Esophagus muscularis mucosa (tissue), 4 donors: ENCODE measurements around the gene DYRK3. TPM values are rescaled to one million over a fixed set of nuclear protein-coding genes. Genes with fewer than 3 reads are reported as not detected.

Experiments
- DNase-seq: peaks from one replicate; pipeline ENCODE4 v3.0.0-alpha.2; 2017; ENCODE audit errors: extremely low spot score
- H3K27ac ChIP-seq, 4 donors: fragments of 200-600 bp; sonication (generic); replicated peaks in 1 of 4; 1 replicate in 3 of 4; 2 replicates in 1 of 4; pipeline ENCODE4 v1.5.1; 2016 to 2019; ENCODE audit warnings: mild to moderate bottlenecking in 1 of 4
- H3K27me3 ChIP-seq, 4 donors: fragments of 200-600 bp; sonication (generic); one replicate each; pipeline versions ENCODE4 v1.5.1 to v1.6.0; 2016 to 2019
- H3K36me3 ChIP-seq, 4 donors: fragments of 200-600 bp; sonication (generic); one replicate each; pipeline ENCODE4 v1.5.1; 2016 to 2019
- H3K4me1 ChIP-seq, 4 donors: fragments of 200-600 bp; sonication (generic); one replicate each; pipeline ENCODE4 v1.5.1; 2016 to 2019
- H3K4me3 ChIP-seq, 4 donors: fragments of 200-600 bp; sonication (generic); 1 replicate in 2 of 4; 2 replicates in 2 of 4; pipeline ENCODE4 v1.5.1; 2016 to 2019; ENCODE audit warnings: mild to moderate bottlenecking in 4 of 4, moderate library complexity in 1 of 4
- H3K9me3 ChIP-seq, 4 donors: fragments of 200-600 bp; sonication (generic); 1 replicate in 3 of 4; 2 replicates in 1 of 4; pipeline ENCODE4 v1.5.1; 2016 to 2019
- CTCF ChIP-seq, 3 experiments: fragments of 200-600 bp in 2 of 3; fragments of 450-650 bp in 1 of 3; sonication (generic) in 2 of 3; IDR thresholded peaks; one replicate each; pipeline ENCODE4 v1.5.1; 2017 to 2019; ENCODE audit warnings: antibody characterized with exemption in 3 of 3, mild to moderate bottlenecking in 2 of 3, moderate library complexity in 1 of 3
- EP300 ChIP-seq: sonication (generic); formaldehyde crosslinking; IDR thresholded peaks from one replicate; pipeline ENCODE4 v1.6.1; 2017; ENCODE audit warnings: antibody characterized with exemption
- POLR2A ChIP-seq: fragments of 450-650 bp; IDR thresholded peaks from one replicate; pipeline ENCODE4 v1.6.1; 2017; ENCODE audit warnings: antibody characterized with exemption, moderate library complexity, mild to moderate bottlenecking, low read depth
- POLR2AphosphoS5 ChIP-seq, 2 donors: sonication (generic); formaldehyde crosslinking; IDR thresholded peaks; one replicate each; pipeline ENCODE4 v1.6.1; 2017; ENCODE audit warnings: antibody characterized with exemption in 2 of 2
- WGBS: methylation state at CpG from one replicate; pipeline ENCODE4 v1.1.5; 2018; 5-methylcytosine and 5-hydroxymethylcytosine counted together
- intact Hi-C: fragments of 100-400 bp; cut with DNase I; formaldehyde crosslinking; loops from one replicate; pipeline ENCODE4 v1.15.1; 2023
- total RNA-seq, 4 donors: library from RNA; depleted of rRNA; stranded (reverse); fragments of >200 nt; gene quantifications; one replicate each; pipeline versions ENCODE4 v1.1.0 to v1.2.1, GENCODE V29; 2016

The DYRK3 gene
- total RNA-seq, 4 donors from 2014 or later: 5.6 to 14.7 (median 9.0) TPM

- Histone ChIP-seq H3K27me3 (peaks cover 0 to 6% (median 0%) of the 10 kb centered on the region in 4 donors), H3K27ac (peak overlapping the region in 2 of 4 donors; percentile 5 to 8), H3K4me3 (no peak overlapping the region), H3K9me3 (no peaks in the 10 kb centered on the region), H3K36me3 (peaks cover 0 to 11% (median 5%) of the 10 kb centered on the region in 4 donors), H3K4me1 (peaks cover 12 to 71% (median 18%) of the 10 kb centered on the region in 4 donors)
- no peak for DNase-seq
- intact Hi-C loops: no loop called here
- TF ChIP-seq POLR2A: no peak
- TF ChIP-seq POLR2AphosphoS5 (IDR thresholded peaks at IDR 0.05): no peak
- no peak for TF ChIP-seq EP300
- TF ChIP-seq CTCF (IDR thresholded peaks at IDR 0.05): no peak
- WGBS: 72% methylated on average over 7 of the region's 7 CpGs
Measured at GRCh38 chr1:206653715-206654459, 18.6 kb downstream of the DYRK3 start.

- DNase-seq: no peak
- WGBS: 53% methylated on average over 2 of the region's 2 CpGs
- intact Hi-C loops: no loop called here
- TF ChIP-seq EP300 (no peak), CTCF (IDR thresholded peaks at IDR 0.05) (no peak), POLR2A (no peak)
- Histone ChIP-seq H3K36me3 (peaks cover 0 to 8% (median 0%) of the 10 kb centered on the region in 4 donors), H3K27me3 (peaks cover 0 to 6% (median 0%) of the 10 kb centered on the region in 4 donors), H3K4me1 (peaks cover 13 to 62% (median 20%) of the 10 kb centered on the region in 4 donors), H3K4me3 (no peak overlapping the region), H3K9me3 (no peaks in the 10 kb centered on the region), H3K27ac (peak overlapping the region in 2 of 4 donors; percentile 5 to 26)
Measured at GRCh38 chr1:206654828-206655227, 19.5 kb downstream of the DYRK3 start.

- Histone ChIP-seq H3K27ac (peak overlapping the region in 1 of 4 donors; percentile 26), H3K9me3 (no peaks in the 10 kb centered on the region), H3K4me3 (no peak overlapping the region), H3K36me3 (peaks cover 0 to 8% (median 0%) of the 10 kb centered on the region in 4 donors), H3K27me3 (peaks cover 0 to 6% (median 0%) of the 10 kb centered on the region in 4 donors), H3K4me1 (peaks cover 13 to 56% (median 20%) of the 10 kb centered on the region in 4 donors)
- 83% methylated on average over 4 of the region's 4 CpGs for WGBS
- intact Hi-C loops: no loop called here
- no peak for DNase-seq
- no peak for TF ChIP-seq POLR2AphosphoS5 (IDR thresholded peaks at IDR 0.05)
- no peak for TF ChIP-seq POLR2A
- TF ChIP-seq EP300: no peak
- TF ChIP-seq CTCF (IDR thresholded peaks at IDR 0.05): no peak
Measured at GRCh38 chr1:206655471-206655882, 20.1 kb downstream of the DYRK3 start.

GRCh38 chr1:206656936-206657335, 21.6 kb downstream of the DYRK3 start:
- Histone ChIP-seq H3K9me3 (no peaks in the 10 kb centered on the region), H3K27ac (no peak overlapping the region), H3K4me3 (no peak overlapping the region), H3K36me3 (no peaks in the 10 kb centered on the region), H3K27me3 (peaks cover 0 to 6% (median 0%) of the 10 kb centered on the region in 4 donors), H3K4me1 (peaks cover 13 to 46% (median 20%) of the 10 kb centered on the region in 4 donors)
- TF ChIP-seq POLR2AphosphoS5 (IDR thresholded peaks at IDR 0.05) (no peak), POLR2A (no peak), CTCF (IDR thresholded peaks at IDR 0.05) (no peak), EP300 (no peak)
- intact Hi-C loops: no loop called here
- no peak for DNase-seq
- 94% methylated on average over 3 of the region's 3 CpGs for WGBS
